Raji (cell line): Measurements from ENCODE around the gene CADPS.

Experiments used
- POLR2A ChIP-seq: IDR thresholded peaks from 2 replicates; pipeline ENCODE4 v1.6.1; 2011; ENCODE audit warnings: low read depth, low read length, control low read depth; ENCODE audit not compliant: insufficient read depth

Gene CADPS

DNA sequence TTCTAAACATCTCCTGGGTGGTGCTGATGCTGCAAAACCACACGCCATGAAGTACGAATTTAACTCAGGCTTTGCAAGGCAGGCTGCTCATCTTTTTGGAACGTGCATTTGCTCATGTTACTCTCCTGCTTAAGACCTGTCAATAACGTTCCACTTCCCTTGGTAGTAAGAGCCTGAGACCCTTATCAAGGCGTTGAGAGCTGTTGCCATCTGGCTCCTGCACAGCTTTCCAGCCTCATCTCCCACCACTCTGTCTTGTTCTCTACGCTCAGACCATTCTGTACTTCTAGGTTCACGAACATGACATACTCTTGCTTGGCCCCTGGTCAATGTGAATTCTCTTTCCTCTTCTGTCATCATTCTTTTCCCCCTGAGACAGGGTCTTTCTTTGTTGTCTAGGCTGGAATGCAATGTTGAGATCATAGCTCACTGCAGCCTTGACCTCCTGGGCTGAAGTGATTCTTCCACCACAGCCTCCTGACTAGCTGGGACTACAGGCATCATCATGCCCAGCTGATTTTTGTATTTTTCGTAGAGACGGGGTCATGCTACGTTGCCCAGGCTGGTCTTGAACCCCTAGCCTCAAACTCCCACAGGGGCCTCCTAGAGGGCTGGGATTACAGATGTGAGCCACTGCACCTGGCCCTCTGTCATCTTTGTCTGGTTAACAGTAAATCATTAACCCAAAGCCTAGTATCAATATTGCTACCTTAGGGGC is 202.8 kb downstream of the CADPS start:
- no peak for TF ChIP-seq POLR2A

DNA sequence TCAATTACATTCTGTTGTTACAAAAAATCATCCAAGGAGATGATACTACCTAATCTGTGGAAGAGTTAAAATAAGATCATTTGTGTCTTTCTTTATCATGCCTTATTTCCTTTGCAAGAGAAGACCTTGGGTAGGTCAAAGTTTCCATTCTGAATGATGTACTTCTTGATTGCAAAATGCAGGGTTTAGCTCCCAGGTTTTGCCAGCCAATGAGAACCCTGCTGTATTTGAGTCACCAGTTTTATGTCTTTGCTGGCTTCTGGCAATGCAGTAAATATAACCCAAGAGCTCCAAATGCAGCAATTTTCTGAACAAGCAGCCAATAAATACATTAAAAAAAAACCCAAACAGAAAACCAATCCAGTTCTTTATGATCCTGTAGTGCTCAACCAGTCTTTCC is 204.9 kb downstream of the CADPS start:
- TF ChIP-seq POLR2A: no peak

DNA sequence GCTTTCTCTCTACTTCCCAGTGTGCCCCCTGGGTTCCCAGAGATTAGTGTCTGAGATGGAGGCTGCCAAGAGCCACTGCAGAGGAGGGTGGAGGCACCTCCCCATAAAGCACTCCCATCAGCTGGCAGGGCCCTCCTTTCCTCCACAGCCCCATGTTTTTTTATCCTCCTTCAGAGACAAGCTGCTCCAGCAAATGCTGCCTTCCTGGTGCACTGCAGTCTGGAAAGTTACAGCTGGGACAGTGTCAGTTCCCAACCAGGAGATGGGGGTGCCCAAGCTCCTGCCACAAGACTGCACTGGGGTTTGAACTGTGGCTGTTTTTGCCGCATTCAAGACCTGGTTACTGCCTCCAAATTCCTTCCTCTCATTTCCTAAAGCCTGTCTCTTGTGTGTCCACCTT is 206.1 kb downstream of the CADPS start:
- no peak for TF ChIP-seq POLR2A

DNA sequence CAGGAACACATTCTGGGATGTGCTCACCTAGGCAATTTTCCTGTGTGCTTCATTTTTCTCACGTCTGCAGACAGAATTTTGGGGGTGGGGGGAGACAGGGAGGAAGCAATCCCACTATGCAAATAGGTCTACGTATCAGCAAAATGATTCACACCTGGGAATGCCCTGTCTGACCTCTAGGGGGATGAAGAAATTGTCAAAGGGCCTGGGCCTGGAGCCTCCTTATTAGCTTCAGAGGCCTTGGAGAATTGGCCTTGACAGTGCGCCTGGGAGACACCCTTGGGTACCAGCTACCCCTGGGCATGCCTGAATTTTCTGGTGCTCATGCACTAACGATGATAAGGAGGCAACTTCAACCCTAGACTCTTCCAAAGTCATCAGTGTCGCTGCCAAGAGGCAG is 207.5 kb downstream of the CADPS start:
- peak; percentile 36 for TF ChIP-seq POLR2A

DNA sequence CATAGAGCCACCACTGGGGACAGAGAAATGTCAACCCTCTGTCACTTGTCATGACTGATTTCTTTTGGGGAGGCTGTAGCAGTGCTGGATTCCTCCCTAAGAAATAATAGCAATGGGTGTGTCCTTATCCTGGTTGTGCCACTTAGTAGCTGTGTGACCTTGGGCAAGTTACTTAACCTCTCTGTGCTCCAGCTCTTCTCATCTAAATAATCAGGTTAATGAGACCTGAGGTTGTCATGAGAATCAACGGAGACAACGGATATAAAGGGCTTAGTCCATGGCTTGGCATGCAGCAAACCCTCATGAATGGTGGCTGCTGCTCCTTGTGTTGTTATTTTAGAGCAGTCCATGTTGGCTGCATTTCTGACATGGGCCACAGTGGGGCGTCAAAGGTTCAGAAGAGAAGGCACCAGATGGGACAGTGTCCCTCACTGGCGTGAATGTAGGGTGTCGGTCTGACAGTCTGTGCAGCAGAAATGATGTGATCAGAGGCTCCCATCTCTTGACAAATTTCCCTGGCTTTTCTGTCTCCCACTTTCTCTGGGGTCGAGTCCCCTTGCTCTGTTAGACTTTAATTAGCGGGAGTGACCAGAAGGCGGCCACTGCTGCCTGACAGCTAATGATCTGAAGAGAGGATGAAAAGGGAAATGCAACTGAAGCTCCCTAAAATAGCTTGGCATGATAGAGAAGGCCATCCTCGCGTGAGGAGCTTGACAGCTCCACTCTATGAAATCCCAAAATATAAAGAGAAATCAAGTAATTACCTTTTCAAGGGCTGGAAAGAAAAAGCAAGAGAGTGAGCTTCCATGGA is 209.4 kb downstream of the CADPS start:
- TF ChIP-seq POLR2A: no peak; the same call in 1 of the 2 replicates

DNA sequence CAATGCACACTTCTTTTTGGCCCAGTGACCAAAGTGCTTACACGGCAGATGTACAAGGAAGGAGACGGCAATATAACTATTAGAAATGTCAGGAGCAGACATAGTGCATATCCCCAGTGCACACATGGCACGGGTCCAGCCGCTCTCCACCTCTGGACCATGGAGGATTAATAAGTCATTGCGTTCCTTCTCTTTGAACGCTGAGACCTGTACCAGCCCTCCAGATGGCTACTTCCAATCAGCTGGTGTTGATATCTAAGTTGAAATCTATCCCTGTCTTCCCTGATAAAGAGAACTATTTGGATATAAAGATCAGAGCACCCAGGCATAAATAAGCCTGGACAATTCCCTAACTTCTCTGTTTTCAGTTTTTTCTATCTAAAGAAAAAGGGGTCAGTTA is 212.5 kb downstream of the CADPS start:
- no peak for TF ChIP-seq POLR2A

DNA sequence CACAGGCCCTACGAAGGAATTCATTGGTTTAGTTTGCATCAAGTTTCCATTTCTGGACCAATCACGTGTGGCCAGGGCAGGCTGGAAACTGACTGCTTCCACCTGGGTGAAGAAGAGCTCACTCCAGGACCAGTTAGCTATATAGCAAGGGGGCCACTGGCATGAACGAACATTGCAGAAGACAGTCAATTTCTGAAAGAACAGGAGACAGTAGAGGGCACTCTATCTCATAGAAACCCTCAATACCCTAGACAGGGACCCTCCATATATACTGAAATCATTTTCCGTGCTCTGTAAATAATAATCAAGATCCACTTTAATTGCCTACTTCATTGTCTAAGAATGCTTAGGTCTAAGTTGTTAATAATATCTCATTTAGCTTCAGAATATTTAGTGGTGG is 215.6 kb downstream of the CADPS start:
- no peak for TF ChIP-seq POLR2A

DNA sequence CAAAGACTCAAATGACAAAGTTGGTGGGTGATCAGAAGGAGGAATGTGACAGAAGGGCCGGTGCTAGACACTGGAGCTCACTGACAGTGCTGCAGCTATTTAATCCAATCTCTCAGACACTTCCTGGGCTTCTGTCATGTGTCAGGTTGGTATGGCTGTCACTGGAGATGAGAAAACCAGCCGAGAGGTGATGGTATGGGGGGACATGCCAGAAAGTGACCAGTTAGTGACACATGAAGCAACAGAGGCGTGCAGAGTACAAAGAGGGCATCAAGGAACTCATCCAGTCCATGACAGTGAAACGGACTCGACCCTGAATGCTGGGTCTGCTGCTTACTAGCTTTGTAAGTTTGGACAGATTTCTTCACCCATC is 219.5 kb downstream of the CADPS start:
- no peak for TF ChIP-seq POLR2A

DNA sequence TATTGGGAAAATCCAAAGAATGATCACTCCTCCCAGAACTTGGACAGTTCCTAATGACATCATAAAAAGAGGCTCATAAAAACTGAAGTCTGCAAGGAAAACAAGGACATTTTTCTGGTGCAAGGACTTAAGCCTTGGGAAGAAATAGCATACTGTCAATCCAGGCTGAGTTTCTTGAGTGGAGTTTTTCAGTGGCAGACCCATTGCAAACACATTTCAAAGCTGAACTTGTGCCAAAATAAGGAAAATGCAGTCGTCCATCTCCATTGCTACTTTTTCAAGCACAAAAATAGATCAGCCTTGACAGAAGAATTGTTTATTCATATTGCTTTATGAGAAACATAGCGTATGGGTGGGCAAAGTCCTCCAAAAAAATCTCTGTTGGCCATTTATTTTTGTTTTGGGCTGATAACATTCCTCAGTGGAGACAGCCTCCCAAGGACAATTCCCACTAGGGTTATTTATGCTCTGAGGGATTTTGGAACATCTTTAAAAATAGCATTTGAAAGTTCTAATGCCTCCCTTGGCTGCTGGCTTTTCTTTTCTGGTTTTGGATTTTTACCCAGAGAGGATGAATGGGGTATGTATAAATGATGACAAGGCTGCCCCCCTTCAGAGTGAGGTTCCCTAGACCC is 220.0 kb downstream of the CADPS start:
- TF ChIP-seq POLR2A: no peak

DNA sequence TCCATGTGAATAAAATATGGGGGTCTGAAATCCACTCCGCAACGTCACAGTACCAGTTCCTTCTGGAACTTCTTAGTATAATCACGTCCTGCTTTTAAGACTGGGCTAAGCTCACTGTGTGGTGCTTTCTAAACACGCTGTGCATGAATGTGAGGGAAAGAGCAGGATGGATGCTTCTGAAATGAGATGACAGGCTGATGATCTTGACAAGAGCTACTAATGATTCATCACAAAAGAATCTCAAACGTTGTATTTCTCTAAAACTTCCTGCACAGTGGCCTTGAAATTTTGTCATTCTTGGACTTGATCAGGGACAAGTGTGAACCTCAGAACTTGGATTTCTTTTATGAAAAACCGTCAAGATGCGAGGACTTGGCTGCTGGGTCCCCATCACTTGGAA is 221.4 kb downstream of the CADPS start:
- TF ChIP-seq POLR2A: no peak

DNA sequence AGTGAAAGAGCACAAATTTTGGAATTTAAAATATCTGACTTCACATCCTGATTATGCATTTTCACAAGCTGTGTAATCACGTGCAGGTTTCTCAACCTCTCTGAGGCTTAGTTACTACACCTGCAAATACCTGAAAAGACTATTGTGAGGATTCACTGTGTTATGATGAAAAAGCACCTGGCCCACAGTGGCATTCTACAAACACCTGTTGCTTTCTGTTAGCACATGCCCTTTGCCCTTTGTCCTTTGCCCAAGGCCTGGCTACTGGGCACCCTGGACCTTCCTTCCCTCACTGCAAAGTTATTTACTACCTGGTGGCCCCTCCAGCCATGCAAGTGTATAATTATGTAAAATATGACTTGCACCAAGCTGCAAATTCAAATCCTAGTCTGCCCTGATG is 227.5 kb downstream of the CADPS start:
- TF ChIP-seq POLR2A: no peak

DNA sequence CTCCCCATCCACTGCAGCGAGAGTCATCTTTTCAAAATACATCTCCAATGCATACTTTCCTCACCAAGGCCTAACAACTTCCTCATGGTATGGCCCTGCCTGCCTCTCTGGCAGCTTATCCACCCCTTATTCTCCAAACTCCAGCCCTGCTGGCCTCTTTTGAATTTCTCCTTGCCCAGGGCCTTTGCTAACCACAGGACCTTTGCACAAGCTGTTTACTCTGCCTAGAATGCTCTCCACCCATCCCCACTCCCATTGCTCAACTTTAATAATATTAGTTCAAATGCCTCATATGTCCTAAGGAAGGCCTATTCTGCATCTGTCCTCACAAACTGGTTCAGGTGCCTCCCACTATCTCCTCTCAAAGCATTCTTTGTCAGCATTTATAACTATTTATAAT is 230.7 kb downstream of the CADPS start:
- TF ChIP-seq POLR2A: no peak

DNA sequence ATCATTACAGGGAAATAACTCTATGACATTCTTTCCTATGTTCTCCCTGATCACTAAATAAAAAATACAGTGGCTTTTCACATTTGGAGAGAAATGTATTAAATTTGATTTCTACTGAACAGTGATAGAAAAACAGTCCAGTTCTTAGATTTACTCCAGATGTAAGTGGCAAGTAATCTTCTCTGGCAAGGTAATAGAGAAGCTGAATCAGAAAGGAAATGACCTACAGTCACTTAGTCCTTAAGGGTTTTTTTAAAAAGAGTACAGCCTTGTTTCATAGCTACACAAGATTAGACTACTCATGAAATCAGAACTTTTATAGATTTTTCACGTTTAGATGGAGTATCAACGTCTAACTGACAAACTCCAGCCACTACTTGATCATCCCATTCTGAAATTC is 236.9 kb downstream of the CADPS start:
- no peak for TF ChIP-seq POLR2A

DNA sequence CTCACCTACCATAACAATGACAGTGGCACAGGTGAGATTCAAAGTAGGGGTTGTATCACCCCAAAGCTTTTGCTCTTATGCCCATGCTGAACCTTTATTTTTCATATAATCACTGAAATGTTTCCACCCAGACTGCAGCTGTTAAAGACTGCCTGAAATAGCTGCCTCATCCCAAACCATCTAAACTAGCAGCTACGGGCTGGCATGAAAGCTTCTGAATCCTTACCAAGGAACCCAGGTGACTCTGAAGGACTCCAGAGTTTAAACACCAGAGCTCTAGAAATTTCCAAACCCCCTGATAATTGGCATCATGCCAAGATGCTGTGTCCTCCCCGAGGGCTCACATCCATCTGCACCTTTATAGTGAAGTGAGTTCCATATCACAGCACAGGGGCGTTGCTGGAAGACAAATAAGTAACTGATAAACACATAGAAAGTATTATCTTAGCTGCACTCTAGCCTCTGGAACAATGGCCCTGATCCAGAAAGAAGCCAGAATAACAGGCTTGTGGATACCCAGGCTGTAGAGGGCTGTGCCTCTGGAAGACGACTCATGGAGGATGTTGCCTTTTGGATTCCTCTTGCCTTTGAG is 238.9 kb downstream of the CADPS start:
- TF ChIP-seq POLR2A: no peak

DNA sequence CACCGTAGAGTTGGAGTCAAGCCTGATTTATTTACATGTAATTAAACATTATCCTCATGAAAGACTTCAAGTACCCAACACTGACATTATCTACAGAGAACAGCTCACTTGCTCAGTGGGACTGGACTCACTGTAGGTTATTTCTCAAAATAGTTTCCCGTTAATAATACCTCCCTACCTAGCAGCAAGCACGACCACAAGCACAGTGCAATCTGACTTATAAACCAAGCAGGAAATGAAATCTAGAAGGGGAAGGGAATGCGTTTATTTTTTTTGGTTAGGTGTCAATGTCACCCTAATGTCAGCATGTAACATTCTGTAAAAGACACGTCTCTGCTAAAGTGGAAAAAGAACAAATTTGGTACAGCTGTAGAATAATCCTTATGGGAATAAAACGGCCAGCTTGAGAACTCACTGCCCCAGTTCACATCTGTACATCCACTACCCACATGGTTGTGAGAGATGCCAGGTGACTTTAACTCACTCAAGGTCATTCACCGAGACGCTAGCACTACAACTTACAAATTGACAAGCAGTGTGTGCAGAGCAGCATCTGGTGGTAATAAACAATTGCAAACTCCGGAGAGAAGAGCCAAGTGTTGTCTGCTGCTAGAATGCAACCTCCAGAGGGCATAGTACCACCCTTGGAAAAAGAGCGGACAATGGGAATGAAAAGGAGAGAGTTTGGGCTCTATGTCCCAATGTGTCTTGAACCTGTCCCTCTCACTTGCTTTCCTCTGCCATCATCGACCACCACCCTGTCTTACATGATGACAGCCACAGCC is 242.5 kb downstream of the CADPS start:
- peak; percentile 26; the same call in 1 of the 2 replicates for TF ChIP-seq POLR2A
